ENCODE measurements around the gene RAD51B.
"Not testable (repeated sequence)": the region's sequence is repeated elsewhere in the genome, so short reads cannot be mapped to it uniquely, and the experiment has no call there.

The RAD51B gene

GRCh38 chr14:68018598-68018997, 199.0 kb downstream of the RAD51B start:
- Histone ChIP-seq H3K27me3 (ENCODE audit: insufficient read depth, low read length, poor library complexity) (no peaks in the 10 kb centered on the region), H3K79me1 (ENCODE audit: low read length) (no peaks in the 10 kb centered on the region), H2BK15ac (replicated peaks; ENCODE audit: low read depth) (no peak overlapping the region), H3K36me3 (ENCODE audit: control insufficient read depth, insufficient read depth, low read length) (no peaks in the 10 kb centered on the region), H2BK5ac (ENCODE audit: low read length) (no peak overlapping the region), H3K79me2 (ENCODE audit: control insufficient read depth, insufficient read depth, low read length) (no peaks in the 10 kb centered on the region), H3K4me1 (ENCODE audit: control insufficient read depth, low read depth, low read length) (no peaks in the 10 kb centered on the region), H4K8ac (ENCODE audit: low read depth, low read length) (no peak overlapping the region), H3K4me2 (ENCODE audit: low read length) (no peak overlapping the region), H3K56ac (ENCODE audit: low read length) (no peak overlapping the region), H3K27ac (ENCODE audit: low read depth, low read length) (no peak overlapping the region), H3K4me3 (ENCODE audit: low read length) (no peak overlapping the region), H3K23ac (ENCODE audit: low read length) (no peak overlapping the region), H2AK5ac (ENCODE audit: low read length) (no peak overlapping the region), H4K5ac (ENCODE audit: low read length) (no peak overlapping the region), H3K18ac (ENCODE audit: low read length) (no peak overlapping the region), H3K4ac (ENCODE audit: low read depth, low read length) (no peak overlapping the region), H2BK120ac (ENCODE audit: low read depth, low read length) (no peak overlapping the region), H3K9ac (ENCODE audit: low read length) (no peak overlapping the region)
- WGBS (ENCODE audit: extremely low coverage, insufficient coverage, low lambda C conversion rate) = no CpG with 5 or more reads among the region's 1 CpG
- DNase-seq = no peak

- H3K4me3 ChIP-seq (ENCODE audit: low read length) = no peak overlapping the region
- no peaks in the 10 kb centered on the region for H3K4me1 ChIP-seq (ENCODE audit: control insufficient read depth, low read depth, low read length)
- DNase-seq = no peak
- H3K36me3 ChIP-seq (ENCODE audit: control insufficient read depth, insufficient read depth, low read length) = no peaks in the 10 kb centered on the region
- no peak overlapping the region for H3K23ac ChIP-seq (ENCODE audit: low read length)
- H3K4me2 ChIP-seq (ENCODE audit: low read length) = no peak overlapping the region
- H2AK5ac ChIP-seq (ENCODE audit: low read length) = no peak overlapping the region
- no CpG with 5 or more reads among the region's 1 CpG for WGBS (ENCODE audit: extremely low coverage, insufficient coverage, low lambda C conversion rate)
- no peak overlapping the region for H2BK120ac ChIP-seq (ENCODE audit: low read depth, low read length)
- H4K5ac ChIP-seq (ENCODE audit: low read length) = no peak overlapping the region
- no peaks in the 10 kb centered on the region for H3K79me2 ChIP-seq (ENCODE audit: control insufficient read depth, insufficient read depth, low read length)
- H3K9ac ChIP-seq (ENCODE audit: low read length) = no peak overlapping the region
- H3K27me3 ChIP-seq (ENCODE audit: insufficient read depth, low read length, poor library complexity) = no peaks in the 10 kb centered on the region
- H2BK5ac ChIP-seq (ENCODE audit: low read length) = no peak overlapping the region
- no peak overlapping the region for H2BK15ac ChIP-seq (replicated peaks; ENCODE audit: low read depth)
- H3K56ac ChIP-seq (ENCODE audit: low read length) = no peak overlapping the region
- H3K27ac ChIP-seq (ENCODE audit: low read depth, low read length) = no peak overlapping the region
- H3K18ac ChIP-seq (ENCODE audit: low read length) = no peak overlapping the region
- H3K4ac ChIP-seq (ENCODE audit: low read depth, low read length) = no peak overlapping the region
- no peak overlapping the region for H4K8ac ChIP-seq (ENCODE audit: low read depth, low read length)
- H3K79me1 ChIP-seq (ENCODE audit: low read length) = no peaks in the 10 kb centered on the region
These were observed 200.9 kb downstream of the RAD51B start for GRCh38 chr14:68020493-68020892.

- WGBS (ENCODE audit: extremely low coverage, insufficient coverage, low lambda C conversion rate) = no CpG with 5 or more reads among the region's 4 CpGs
- no peak overlapping the region for H3K27ac ChIP-seq (ENCODE audit: low read depth, low read length)
These were observed 201.6 kb downstream of the RAD51B start for GRCh38 chr14:68020999-68021663.

GRCh38 chr14:68027276-68027675, 207.7 kb downstream of the RAD51B start:
- no peaks in the 10 kb centered on the region for H3K79me1 ChIP-seq (ENCODE audit: low read length)
- no peak overlapping the region for H4K5ac ChIP-seq (ENCODE audit: low read length)
- no CpG with 5 or more reads among the region's 5 CpGs for WGBS (ENCODE audit: extremely low coverage, insufficient coverage, low lambda C conversion rate)
- no peak overlapping the region for H3K56ac ChIP-seq (ENCODE audit: low read length)
- H3K18ac ChIP-seq (ENCODE audit: low read length) = no peak overlapping the region
- no peak overlapping the region for H3K9ac ChIP-seq (ENCODE audit: low read length)
- no peak overlapping the region for H2BK5ac ChIP-seq (ENCODE audit: low read length)
- DNase-seq = no peak
- H4K8ac ChIP-seq (ENCODE audit: low read depth, low read length) = no peak overlapping the region
- H3K27me3 ChIP-seq (ENCODE audit: insufficient read depth, low read length, poor library complexity) = no peaks in the 10 kb centered on the region
- H3K23ac ChIP-seq (ENCODE audit: low read length) = no peak overlapping the region
- no peak overlapping the region for H3K4me3 ChIP-seq (ENCODE audit: low read length)
- no peaks in the 10 kb centered on the region for H3K79me2 ChIP-seq (ENCODE audit: control insufficient read depth, insufficient read depth, low read length)
- no peaks in the 10 kb centered on the region for H3K4me1 ChIP-seq (ENCODE audit: control insufficient read depth, low read depth, low read length)
- H3K4me2 ChIP-seq (ENCODE audit: low read length) = no peak overlapping the region
- H3K4ac ChIP-seq (ENCODE audit: low read depth, low read length) = no peak overlapping the region
- no peak overlapping the region for H2AK5ac ChIP-seq (ENCODE audit: low read length)
- H2BK120ac ChIP-seq (ENCODE audit: low read depth, low read length) = no peak overlapping the region
- no peak overlapping the region for H3K27ac ChIP-seq (ENCODE audit: low read depth, low read length)
- H2BK15ac ChIP-seq (replicated peaks; ENCODE audit: low read depth) = no peak overlapping the region
- H3K36me3 ChIP-seq (ENCODE audit: control insufficient read depth, insufficient read depth, low read length) = no peaks in the 10 kb centered on the region

More at GRCh38 chr14:68020999-68021663, 201.6 kb downstream of the RAD51B start:
- Histone ChIP-seq H3K27me3 (ENCODE audit: insufficient read depth, low read length, poor library complexity) (no peaks in the 10 kb centered on the region), H3K4ac (ENCODE audit: low read depth, low read length) (no peak overlapping the region), H4K8ac (ENCODE audit: low read depth, low read length) (no peak overlapping the region), H3K36me3 (ENCODE audit: control insufficient read depth, insufficient read depth, low read length) (no peaks in the 10 kb centered on the region), H2BK15ac (replicated peaks; ENCODE audit: low read depth) (no peak overlapping the region), H3K9ac (ENCODE audit: low read length) (no peak overlapping the region), H3K18ac (ENCODE audit: low read length) (no peak overlapping the region), H3K4me3 (ENCODE audit: low read length) (no peak overlapping the region), H3K4me1 (ENCODE audit: control insufficient read depth, low read depth, low read length) (no peaks in the 10 kb centered on the region), H2BK5ac (ENCODE audit: low read length) (no peak overlapping the region), H3K79me1 (ENCODE audit: low read length) (no peaks in the 10 kb centered on the region), H3K56ac (ENCODE audit: low read length) (no peak overlapping the region), H2BK120ac (ENCODE audit: low read depth, low read length) (no peak overlapping the region), H4K5ac (ENCODE audit: low read length) (no peak overlapping the region), H3K4me2 (ENCODE audit: low read length) (no peak overlapping the region), H2AK5ac (ENCODE audit: low read length) (no peak overlapping the region), H3K79me2 (ENCODE audit: control insufficient read depth, insufficient read depth, low read length) (no peaks in the 10 kb centered on the region), H3K23ac (ENCODE audit: low read length) (no peak overlapping the region)
- DNase-seq = no peak

- Histone ChIP-seq H3K4me2 (ENCODE audit: low read length) (no peak overlapping the region), H3K23ac (ENCODE audit: low read length) (no peak overlapping the region), H3K79me1 (ENCODE audit: low read length) (no peaks in the 10 kb centered on the region), H3K4me1 (ENCODE audit: control insufficient read depth, low read depth, low read length) (no peaks in the 10 kb centered on the region), H2BK15ac (replicated peaks; ENCODE audit: low read depth) (no peak overlapping the region), H2AK5ac (ENCODE audit: low read length) (no peak overlapping the region), H3K18ac (ENCODE audit: low read length) (no peak overlapping the region), H3K36me3 (ENCODE audit: control insufficient read depth, insufficient read depth, low read length) (no peaks in the 10 kb centered on the region), H2BK120ac (ENCODE audit: low read depth, low read length) (no peak overlapping the region), H3K56ac (ENCODE audit: low read length) (no peak overlapping the region), H3K9ac (ENCODE audit: low read length) (no peak overlapping the region), H3K4ac (ENCODE audit: low read depth, low read length) (no peak overlapping the region), H3K79me2 (ENCODE audit: control insufficient read depth, insufficient read depth, low read length) (no peaks in the 10 kb centered on the region), H4K5ac (ENCODE audit: low read length) (no peak overlapping the region), H3K4me3 (ENCODE audit: low read length) (no peak overlapping the region), H3K27me3 (ENCODE audit: insufficient read depth, low read length, poor library complexity) (no peaks in the 10 kb centered on the region), H3K27ac (ENCODE audit: low read depth, low read length) (no peak overlapping the region), H4K8ac (ENCODE audit: low read depth, low read length) (no peak overlapping the region), H2BK5ac (ENCODE audit: low read length) (no peak overlapping the region)
- DNase-seq = no peak
- no CpG with 5 or more reads among the region's 1 CpG for WGBS (ENCODE audit: extremely low coverage, insufficient coverage, low lambda C conversion rate)
These were observed 208.5 kb downstream of the RAD51B start for GRCh38 chr14:68028075-68028474.

GRCh38 chr14:68031011-68031410, 211.4 kb downstream of the RAD51B start:
- not testable (repeated sequence) for H2BK15ac ChIP-seq (replicated peaks; ENCODE audit: low read depth); H3K18ac ChIP-seq (ENCODE audit: low read length); H3K27me3 ChIP-seq (ENCODE audit: insufficient read depth, low read length, poor library complexity); H4K5ac ChIP-seq (ENCODE audit: low read length); H3K9ac ChIP-seq (ENCODE audit: low read length); H3K4me3 ChIP-seq (ENCODE audit: low read length); H3K4ac ChIP-seq (ENCODE audit: low read depth, low read length); H4K8ac ChIP-seq (ENCODE audit: low read depth, low read length); H3K56ac ChIP-seq (ENCODE audit: low read length); H3K4me1 ChIP-seq (ENCODE audit: control insufficient read depth, low read depth, low read length); H2BK120ac ChIP-seq (ENCODE audit: low read depth, low read length); H3K79me2 ChIP-seq (ENCODE audit: control insufficient read depth, insufficient read depth, low read length); H3K4me2 ChIP-seq (ENCODE audit: low read length); H3K36me3 ChIP-seq (ENCODE audit: control insufficient read depth, insufficient read depth, low read length); H3K79me1 ChIP-seq (ENCODE audit: low read length); DNase-seq; H3K27ac ChIP-seq (ENCODE audit: low read depth, low read length); H3K23ac ChIP-seq (ENCODE audit: low read length); H2BK5ac ChIP-seq (ENCODE audit: low read length); H2AK5ac ChIP-seq (ENCODE audit: low read length)
- WGBS (ENCODE audit: extremely low coverage, insufficient coverage, low lambda C conversion rate) = no CpG with 5 or more reads among the region's 1 CpG
